HepG2 (cell line): ENCODE data around the gene TMEM258. TPM values are rescaled to one million over a fixed set of nuclear protein-coding genes. Genes with fewer than 3 reads are reported as not detected.
A peak's percentile ranks its signal among the peaks of the same experiment; 100 is the strongest.

ENCODE experiments used
- ATAC-seq: fragments of 200-7000 bp; cut with Tn5 transposase; 3 replicates; pipeline ENCODE4 v1.9.1; 2020; ENCODE audit warnings: mild to moderate bottlenecking, moderate library complexity
- BruUV-seq: library from RNA; stranded (reverse); fragments of 400-500 nt; replicated peaks from 2 replicates; lab custom pipeline; 2021; lab: Mats Ljungman, UMichigan
- CTCF ChIA-PET: fragments of 300-600 bp; formaldehyde crosslinking; extraction: SDS; loops from one replicate; lab custom pipeline; 2021; ENCODE audit warnings: low total read pairs, inconsistent platforms, low intra/inter-chr PET ratio; lab: Yijun Ruan, JAX
- POLR2A ChIA-PET: fragments of 350-600 bp; sonication (Branson Sonifier 250); formaldehyde crosslinking; loops from one replicate; lab custom pipeline; 2020; ENCODE audit warnings: antibody characterized with exemption, inconsistent platforms; lab: Yijun Ruan, JAX
- DNase-seq: peaks from one replicate; pipeline ENCODE4 v3.0.0-alpha.2; 2015; ENCODE audit warnings: low spot score
- FAIRE-seq: peaks from 3 replicates; lab custom pipeline; 2011; peaks lifted over from hg19 to GRCh38; lab: Jason Lieb, UNC
- H2AFZ ChIP-seq: one replicate; pipeline ENCODE4 v1.6.1; 2011; ENCODE audit warnings: low read length, inconsistent platforms
- H3K27ac ChIP-seq: fragments of 300-600 bp; 3 replicates; pipeline ENCODE4 v1.8.0; 2011; ENCODE audit warnings: mixed run types, mild to moderate bottlenecking, mixed read lengths, low read length, inconsistent platforms; ENCODE audit not compliant: insufficient read depth; ENCODE audit errors: extremely low read length
- H3K27me3 ChIP-seq, 2 experiments: fragments of 200-600 bp in 1 of 2; 2 replicates in 1 of 2; 3 replicates in 1 of 2; pipeline versions ENCODE4 v1.6.0 to v1.8.0; 2011; ENCODE audit warnings: low read length in 2 of 2, mild to moderate bottlenecking in 2 of 2, moderate library complexity in 2 of 2, inconsistent platforms in 1 of 2; ENCODE audit not compliant: insufficient read depth in 2 of 2, control insufficient read depth in 1 of 2
- H3K36me3 ChIP-seq, 2 experiments: fragments of 200-600 bp in 1 of 2; replicated peaks in 1 of 2; 2 replicates in 1 of 2; 3 replicates in 1 of 2; pipeline versions ENCODE4 v1.5.1 to v1.8.0; 2011; ENCODE audit warnings: low read length in 2 of 2, inconsistent platforms in 1 of 2; ENCODE audit not compliant: insufficient read depth in 2 of 2, control insufficient read depth in 1 of 2
- H3K4me1 ChIP-seq: 2 replicates; pipeline ENCODE4 v1.5.1; 2012; ENCODE audit warnings: low read length, inconsistent platforms; ENCODE audit not compliant: insufficient read depth
- H3K4me2 ChIP-seq: 2 replicates; pipeline ENCODE4 v1.6.0; 2011; ENCODE audit warnings: low read depth, low read length, inconsistent platforms
- H3K4me3 ChIP-seq, 3 experiments: fragments of 200-600 bp in 1 of 3; sonication (generic), shearing (Covaris generic) in 1 of 3; replicated peaks in 1 of 3; 2 replicates each; pipeline ENCODE4 v1.5.1; 2011 to 2016; ENCODE audit warnings: low read length in 3 of 3, inconsistent platforms in 2 of 3, low read depth in 2 of 3, mild to moderate bottlenecking in 2 of 3, control low read depth in 1 of 3, mixed read lengths in 1 of 3; ENCODE audit not compliant: insufficient read depth in 1 of 3
- H3K79me2 ChIP-seq: one replicate; pipeline ENCODE4 v1.6.1; 2011; ENCODE audit warnings: low read length, inconsistent platforms; ENCODE audit not compliant: insufficient read depth
- H3K9ac ChIP-seq: 2 replicates; pipeline ENCODE4 v1.6.0; 2011; ENCODE audit warnings: mild to moderate bottlenecking, low read depth, low read length, inconsistent platforms; ENCODE audit not compliant: insufficient read depth
- H3K9me3 ChIP-seq: 2 replicates; pipeline ENCODE4 v1.5.1; 2012; ENCODE audit warnings: mild to moderate bottlenecking, low read length
- H4K20me1 ChIP-seq: 2 replicates; pipeline ENCODE4 v1.6.0; 2011; ENCODE audit warnings: inconsistent platforms, mild to moderate bottlenecking, low read length, moderate library complexity; ENCODE audit not compliant: insufficient read depth
- ARHGAP35 ChIP-seq: sonication (generic); formaldehyde crosslinking; IDR thresholded peaks from 2 replicates; pipeline ENCODE4 v1.9.0; 2022; ENCODE audit warnings: mild to moderate bottlenecking, inconsistent platforms, moderate library complexity, missing genetic modification reagents, borderline replicate concordance
- ARNTL ChIP-seq: sonication (generic); formaldehyde crosslinking; IDR thresholded peaks from 2 replicates; pipeline ENCODE4 v1.4.0; 2020; ENCODE audit warnings: mild to moderate bottlenecking, missing genetic modification reagents
- CC2D1A ChIP-seq: sonication (generic); formaldehyde crosslinking; IDR thresholded peaks from 2 replicates; pipeline ENCODE4 v1.8.1; 2023; ENCODE audit warnings: mild to moderate bottlenecking, missing genetic modification reagents
- CEBPB ChIP-seq: IDR thresholded peaks from 2 replicates; pipeline ENCODE4 v1.6.1; 2011; ENCODE audit warnings: low read depth, low read length, improper control_type of control experiment, borderline replicate concordance
- CEBPG ChIP-seq: IDR thresholded peaks from 2 replicates; pipeline ENCODE4 v1.6.1; 2016
- FOXJ3 ChIP-seq: sonication (generic); formaldehyde crosslinking; IDR thresholded peaks from 2 replicates; pipeline ENCODE4 v1.4.0; 2020; ENCODE audit warnings: missing genetic modification reagents, mild to moderate bottlenecking, borderline replicate concordance
- GPN1 ChIP-seq: sonication (generic); formaldehyde crosslinking; IDR thresholded peaks from 2 replicates; pipeline ENCODE4 v1.5.1; 2020; ENCODE audit warnings: missing genetic modification reagents, borderline replicate concordance
- HNRNPL ChIP-seq: fragments of 200-400 bp; formaldehyde crosslinking; IDR thresholded peaks from 2 replicates; pipeline ENCODE4 v1.6.1; 2017; ENCODE audit warnings: mild to moderate bottlenecking, low read depth, low read length
- KAT8 ChIP-seq: IDR thresholded peaks from 2 replicates; pipeline ENCODE4 v1.6.1; 2016; ENCODE audit warnings: missing genetic modification reagents, missing compliant biosample characterization
- KLF15 ChIP-seq: sonication (generic); formaldehyde crosslinking; IDR thresholded peaks from 2 replicates; pipeline ENCODE4 v1.8.1; 2023; ENCODE audit warnings: borderline replicate concordance, mild to moderate bottlenecking, inconsistent platforms, missing genetic modification reagents, mixed read lengths
- LCORL ChIP-seq, 2 experiments: fragments of 450-650 bp in 1 of 2; sonication (generic) in 1 of 2; formaldehyde crosslinking in 1 of 2; IDR thresholded peaks; 2 replicates each; pipeline versions ENCODE4 v1.5.0 to v1.6.1; 2017 to 2020; ENCODE audit warnings: antibody characterized with exemption in 1 of 2, missing genetic modification reagents in 1 of 2
- MATR3 ChIP-seq: sonication (generic); formaldehyde crosslinking; IDR thresholded peaks from 2 replicates; pipeline ENCODE4 v1.4.0; 2020; ENCODE audit warnings: missing genetic modification reagents
- NCOR1 ChIP-seq: fragments of 200-600 bp; sonication (generic); IDR thresholded peaks from 2 replicates; pipeline ENCODE4 v1.7.0; 2017; ENCODE audit warnings: antibody characterized with exemption, low read length, borderline replicate concordance
- RBFOX2 ChIP-seq: fragments of 200-400 bp; formaldehyde crosslinking; IDR thresholded peaks from 2 replicates; pipeline ENCODE4 v1.6.1; 2017; ENCODE audit warnings: low read depth, mild to moderate bottlenecking, low read length
- SRY ChIP-seq: sonication (generic); formaldehyde crosslinking; IDR thresholded peaks from 2 replicates; pipeline ENCODE4 v1.8.0; 2022; ENCODE audit warnings: mild to moderate bottlenecking, missing genetic modification reagents
- TMF1 ChIP-seq: sonication (generic); formaldehyde crosslinking; IDR thresholded peaks from 2 replicates; pipeline ENCODE4 v1.8.1; 2022; ENCODE audit warnings: low read depth, missing genetic modification reagents
- ZMYM3 ChIP-seq: sonication (generic); formaldehyde crosslinking; IDR thresholded peaks from 2 replicates; pipeline ENCODE4 v1.5.1; 2020; ENCODE audit warnings: mild to moderate bottlenecking, missing genetic modification reagents
- ZNF350 ChIP-seq: sonication (generic); formaldehyde crosslinking; IDR thresholded peaks from 2 replicates; pipeline ENCODE4 v1.4.0; 2020; ENCODE audit warnings: mild to moderate bottlenecking, low read depth, missing genetic modification reagents, borderline replicate concordance
- ZNF354B ChIP-seq: sonication (generic); formaldehyde crosslinking; IDR thresholded peaks from 2 replicates; pipeline ENCODE4 v1.8.0; 2022; ENCODE audit warnings: mild to moderate bottlenecking, missing genetic modification reagents
- ZNF367 ChIP-seq: sonication (generic); formaldehyde crosslinking; IDR thresholded peaks from 2 replicates; pipeline ENCODE4 v1.4.0; 2020; ENCODE audit warnings: missing genetic modification reagents, borderline replicate concordance
- ZNF564 ChIP-seq: sonication (generic); formaldehyde crosslinking; IDR thresholded peaks from 2 replicates; pipeline ENCODE4 v1.8.1; 2023; ENCODE audit warnings: mild to moderate bottlenecking, missing genetic modification reagents
- ZNF607 ChIP-seq: sonication (generic); formaldehyde crosslinking; IDR thresholded peaks from 2 replicates; pipeline ENCODE4 v1.5.1; 2020; ENCODE audit warnings: missing genetic modification reagents, mild to moderate bottlenecking, borderline replicate concordance
- ZSCAN31 ChIP-seq: sonication (generic); formaldehyde crosslinking; IDR thresholded peaks from 2 replicates; pipeline ENCODE4 v1.5.0; 2020; ENCODE audit warnings: low read depth, mild to moderate bottlenecking, missing genetic modification reagents
- WGBS: methylation state at CpG from one replicate; pipeline ENCODE4 v1.1.6; 2017; ENCODE audit warnings: low lambda C conversion rate; 5-methylcytosine and 5-hydroxymethylcytosine counted together
- in situ Hi-C: cut with HindIII; loops from 2 replicates; pipeline ENCODE4 v1.10.0; 2017; ENCODE audit warnings: low pct_unique_long_range_greater_than_20kb; ENCODE audit not compliant: extremely low pct_ligation_motif_present
- intact Hi-C: fragments of 100-400 bp; cut with micrococcal nuclease; formaldehyde crosslinking; loops from one replicate; pipeline ENCODE4 v1.10.0; 2022; ENCODE audit not compliant: unreplicated experiment
- polyA plus RNA-seq, 8 experiments: library from polyadenylated mRNA; depleted of rRNA in 3 of 8; stranded (reverse) in 7 of 8; unstranded in 1 of 8; fragments of >200 nt; fragmentation: Illumina TruSeq in 4 of 8; extraction: Trizol in 4 of 8; gene quantifications; 2 replicates each; pipeline versions ENCODE4 v1.2.1 to v1.2.3, GENCODE V29; 2011 to 2016; ENCODE audit warnings: low read depth in 4 of 8, missing spikeins in 1 of 8, mixed read lengths in 1 of 8; ENCODE audit not compliant: insufficient read depth in 1 of 8
- total RNA-seq, 5 experiments: library from RNA; depleted of rRNA; stranded (reverse); fragments of >200 nt; fragmentation: Illumina TruSeq; extraction: Trizol; gene quantifications; 2 replicates each; pipeline ENCODE4 v1.2.3, GENCODE V29; 2016; ENCODE audit warnings: low read depth in 1 of 5

The TMEM258 gene
- total and polyA plus RNA-seq, 2 of the 13 experiments (the other 11 are each of a cell fraction or from before 2014, with no cell fraction given), result 175 to 424 TPM

DNA sequence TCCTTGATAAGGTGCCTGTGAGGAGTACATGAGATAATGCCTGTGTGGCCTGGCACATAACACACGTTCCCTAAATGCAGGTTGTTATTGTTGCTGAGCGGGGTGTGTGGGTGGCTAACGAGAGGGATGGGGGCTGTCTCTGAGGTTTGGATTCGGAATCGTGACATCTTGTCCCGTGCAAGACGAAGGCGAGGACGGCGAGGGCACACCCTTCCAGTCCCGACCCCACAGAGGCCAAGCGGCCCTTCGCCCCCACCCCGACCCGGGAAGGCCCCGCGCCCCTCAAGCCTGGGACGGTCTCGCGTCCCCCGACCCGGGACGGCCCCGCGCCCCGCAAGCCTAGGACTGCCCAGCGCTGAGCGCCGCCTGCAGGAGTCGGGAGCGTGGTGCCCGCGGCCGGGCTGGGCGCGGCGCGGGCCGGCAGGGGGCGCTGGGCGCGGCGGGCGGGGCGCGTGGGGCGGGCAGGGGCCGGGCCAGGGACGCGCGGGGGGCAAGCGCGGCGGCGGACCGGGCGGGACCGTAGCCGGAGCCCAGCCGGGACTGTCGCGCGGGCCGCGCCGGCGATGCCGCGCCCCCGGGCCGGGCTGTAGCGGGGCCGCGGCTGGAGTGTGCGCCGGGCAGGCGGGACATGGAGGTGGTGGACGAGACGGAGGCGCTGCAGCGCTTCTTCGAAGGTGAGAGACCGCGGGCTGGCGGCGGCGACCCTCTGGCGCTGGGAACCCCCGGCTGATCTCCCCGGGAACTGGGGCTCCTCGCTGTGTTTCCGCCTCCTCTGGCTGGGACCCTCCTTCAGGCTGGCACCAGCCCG lies 40.1 kb downstream of the TMEM258 start, which contains the start of gene MYRF:
TSS of gene MYRF (plus strand) at position 520 of the 808 bp plus-strand sequence. CDS start at position 629, 109 bp downstream.
- H2AFZ ChIP-seq, result no peak within 1 kb of the TSS
- H3K9ac ChIP-seq, result peak within 1 kb of the TSS; percentile 89
- H3K9me3 ChIP-seq, result no peaks in the 10 kb centered on the region
- in situ Hi-C loops (no loop called here), intact Hi-C loops (no loop called here)
- WGBS, result 2% methylated on average over 5 of the region's 93 CpGs
- DNase-seq, result no peak
- H3K36me3 ChIP-seq, result no peaks in the 10 kb centered on the region
- no peak for FAIRE-seq
- peaks cover 44% of the 10 kb centered on the region for H3K79me2 ChIP-seq
- peak; percentile 5 for ATAC-seq
- POLR2A ChIA-PET, result interaction anchor here (1.6 kb wide), 1 partner anchor 17 kb away, joined by 8 read pairs; no protein-coding TSS in a partner anchor
- H3K4me2 ChIP-seq, result peak within 1 kb of the TSS; percentile 93
- H3K27me3 ChIP-seq, result no peaks in the 10 kb centered on the region
- CTCF ChIA-PET, result interaction anchor here (0.9 to 5.4 kb wide), 4 partner anchors 14 to 36 kb away, joined by 3 to 51 read pairs (median 32); no protein-coding TSS in a partner anchor
- peaks cover 91% of the 10 kb centered on the region for H3K4me1 ChIP-seq
- peak within 1 kb of the TSS; percentile 69 to 87 (median 74) for H3K4me3 ChIP-seq
- BruUV-seq, result no TSS peak
- H4K20me1 ChIP-seq, result no peaks in the 10 kb centered on the region
- H3K27ac ChIP-seq, result peak within 1 kb of the TSS; percentile 56
- TF ChIP-seq ARNTL (CRISPR knock-in tag) (no peak), KLF15 (no peak), ZNF350 (CRISPR knock-in tag) (no peak), HNRNPL (peak; percentile 38; the same call in 1 of the 2 replicates), CEBPG (CRISPR knock-in tag) (no peak), FOXJ3 (CRISPR knock-in tag) (no peak), ZSCAN31 (CRISPR knock-in tag) (0 out of 2 replicates have a peak, but pooled peaks have one; percentile 42), GPN1 (CRISPR knock-in tag) (no peak), MATR3 (CRISPR knock-in tag) (no peak), ZNF607 (CRISPR knock-in tag) (no peak), SRY (CRISPR knock-in tag) (0 out of 2 replicates have a peak, but pooled peaks have one; percentile 31), KAT8 (CRISPR knock-in tag) (no peak), TMF1 (CRISPR knock-in tag) (no peak), NCOR1 (no peak), LCORL (IDR thresholded peaks at IDR 0.05) (no peak), LCORL (CRISPR knock-in tag; IDR thresholded peaks at IDR 0.05) (no peak), ZNF564 (CRISPR knock-in tag) (no peak), ZMYM3 (peak; percentile 22; the same call in 1 of the 2 replicates), RBFOX2 (peak; percentile 70; the same call in 1 of the 2 replicates), ZNF354B (CRISPR knock-in tag) (no peak), CC2D1A (CRISPR knock-in tag) (no peak), ZNF367 (CRISPR knock-in tag) (no peak), ARHGAP35 (CRISPR knock-in tag) (no peak), CEBPB (no peak)
